Spleen (tissue), 7 donors: ENCODE results near the gene EPB41L4B.

Source experiments
- POLR2A ChIP-seq, 3 donors: fragments of 450-650 bp; IDR thresholded peaks; one replicate each; pipeline ENCODE4 v1.5.1; 2017; ENCODE audit warnings: antibody characterized with exemption in 3 of 3, mild to moderate bottlenecking in 1 of 3
- POLR2AphosphoS5 ChIP-seq, 3 donors: sonication (generic); formaldehyde crosslinking; IDR thresholded peaks; one replicate each; pipeline ENCODE4 v1.5.1; 2017; ENCODE audit warnings: antibody characterized with exemption in 3 of 3
- TF ChIP-seq, protein P1 (sequence below), 11 experiments: fragments of 200-600 bp in 7 of 11; fragments of 450-650 bp in 4 of 11; sonication (generic) in 4 of 11; IDR thresholded peaks in 8 of 11; conservative IDR thresholded peaks in 3 of 11; 1 replicate in 7 of 11; 2 replicates in 4 of 11; pipeline versions ENCODE4 v1.4.0 to v1.8.0; 2016 to 2021; ENCODE audit warnings: antibody characterized with exemption in 11 of 11, inconsistent platforms in 4 of 11, mild to moderate bottlenecking in 1 of 11
- donor health status: DM: no; HTN: no; CAD: no; lungs with moderate emphysema.
- donor health status: DM: no; HTN: no; CAD: no.
- donor health status: DM: no; HTN: no; CAD: no.

DNA sequence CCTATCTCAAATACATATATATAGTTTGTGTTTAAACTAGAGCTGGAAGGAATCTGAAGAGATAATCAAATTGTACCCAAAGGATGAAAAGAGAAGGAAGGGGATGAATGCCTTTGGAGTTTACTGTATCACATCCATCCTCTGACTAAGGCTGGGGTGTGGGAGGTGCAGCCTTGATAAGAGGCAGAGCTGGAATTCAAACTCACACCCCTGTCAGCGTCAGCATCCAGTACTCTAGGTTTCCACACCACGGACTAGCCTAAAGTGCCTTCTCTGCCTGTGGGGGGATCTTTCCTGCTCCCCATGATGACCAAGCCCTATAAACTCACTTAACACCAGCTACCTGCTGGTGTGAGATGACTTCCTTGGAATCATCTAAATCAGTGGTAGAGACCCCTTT, 48.1 kb downstream of the EPB41L4B start:
- TF ChIP-seq POLR2AphosphoS5 (IDR thresholded peaks at IDR 0.05) (no peak), POLR2A (IDR thresholded peaks at IDR 0.05) (no peak)
- TF ChIP-seq, protein P1, sequence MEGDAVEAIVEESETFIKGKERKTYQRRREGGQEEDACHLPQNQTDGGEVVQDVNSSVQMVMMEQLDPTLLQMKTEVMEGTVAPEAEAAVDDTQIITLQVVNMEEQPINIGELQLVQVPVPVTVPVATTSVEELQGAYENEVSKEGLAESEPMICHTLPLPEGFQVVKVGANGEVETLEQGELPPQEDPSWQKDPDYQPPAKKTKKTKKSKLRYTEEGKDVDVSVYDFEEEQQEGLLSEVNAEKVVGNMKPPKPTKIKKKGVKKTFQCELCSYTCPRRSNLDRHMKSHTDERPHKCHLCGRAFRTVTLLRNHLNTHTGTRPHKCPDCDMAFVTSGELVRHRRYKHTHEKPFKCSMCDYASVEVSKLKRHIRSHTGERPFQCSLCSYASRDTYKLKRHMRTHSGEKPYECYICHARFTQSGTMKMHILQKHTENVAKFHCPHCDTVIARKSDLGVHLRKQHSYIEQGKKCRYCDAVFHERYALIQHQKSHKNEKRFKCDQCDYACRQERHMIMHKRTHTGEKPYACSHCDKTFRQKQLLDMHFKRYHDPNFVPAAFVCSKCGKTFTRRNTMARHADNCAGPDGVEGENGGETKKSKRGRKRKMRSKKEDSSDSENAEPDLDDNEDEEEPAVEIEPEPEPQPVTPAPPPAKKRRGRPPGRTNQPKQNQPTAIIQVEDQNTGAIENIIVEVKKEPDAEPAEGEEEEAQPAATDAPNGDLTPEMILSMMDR (IDR thresholded peaks at IDR 0.05 in 8 of 11, conservative IDR thresholded peaks at IDR 0.05 in 3 of 11): no peak
